Central memory CD4-positive, alpha-beta T cell (primary cell): ENCODE data around the gene VAV2.

Experiments
- DNase-seq: peaks from one replicate; pipeline ENCODE4 v3.0.0; 2022

Gene VAV2

GRCh38 chr9:133950192-133950591 lies 41.9 kb downstream of the VAV2 start:
- DNase-seq: no peak

GRCh38 chr9:133949486-133950061 lies 42.5 kb downstream of the VAV2 start:
- DNase-seq: no peak

DNA sequence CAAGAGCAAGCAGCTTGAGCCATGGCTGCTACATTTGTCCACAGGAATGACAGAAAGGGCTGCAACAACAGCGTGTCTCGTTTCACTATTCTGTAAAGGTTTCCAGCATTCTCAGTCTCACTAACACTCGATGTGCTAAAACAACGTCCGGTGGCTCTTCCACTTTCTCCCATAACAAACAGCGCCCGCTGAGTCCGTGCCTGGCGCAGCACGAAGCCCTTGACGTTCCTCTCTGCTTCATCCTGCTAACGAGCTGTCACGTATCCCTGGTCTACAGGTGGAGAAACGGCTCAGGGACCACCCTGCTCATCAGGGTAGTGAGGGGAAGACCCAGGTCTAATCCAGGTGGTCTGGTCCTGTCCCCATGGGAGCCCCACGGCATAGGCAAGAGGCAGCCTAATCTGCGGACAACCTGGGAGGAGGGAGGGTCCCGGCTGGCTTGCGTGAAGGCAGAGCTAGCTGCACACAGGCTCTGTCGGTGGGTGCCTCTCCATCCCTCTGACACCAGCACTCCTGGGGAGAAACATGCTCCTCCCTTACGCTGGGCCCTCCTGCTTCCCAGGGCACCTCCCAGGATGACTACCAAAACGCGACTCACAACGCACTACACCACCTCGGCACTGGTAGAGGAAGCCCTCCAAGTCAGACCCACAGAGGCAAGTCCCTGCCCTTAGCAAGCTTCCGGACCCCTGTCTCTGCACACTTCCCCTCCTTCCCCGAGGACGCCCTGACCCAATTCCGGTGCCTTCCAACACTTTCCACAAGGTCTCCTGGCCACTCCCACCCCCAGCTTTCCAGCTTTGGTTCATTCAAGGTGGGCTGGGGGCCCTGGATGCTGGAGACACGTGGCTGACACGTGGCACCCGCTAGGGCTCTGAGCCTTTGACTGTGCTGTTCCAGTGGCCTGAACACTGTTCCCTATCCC lies 43.3 kb downstream of the VAV2 start:
- DNase-seq: no peak

GRCh38 chr9:133948131-133948530 lies 44.0 kb downstream of the VAV2 start:
- no peak for DNase-seq

DNA sequence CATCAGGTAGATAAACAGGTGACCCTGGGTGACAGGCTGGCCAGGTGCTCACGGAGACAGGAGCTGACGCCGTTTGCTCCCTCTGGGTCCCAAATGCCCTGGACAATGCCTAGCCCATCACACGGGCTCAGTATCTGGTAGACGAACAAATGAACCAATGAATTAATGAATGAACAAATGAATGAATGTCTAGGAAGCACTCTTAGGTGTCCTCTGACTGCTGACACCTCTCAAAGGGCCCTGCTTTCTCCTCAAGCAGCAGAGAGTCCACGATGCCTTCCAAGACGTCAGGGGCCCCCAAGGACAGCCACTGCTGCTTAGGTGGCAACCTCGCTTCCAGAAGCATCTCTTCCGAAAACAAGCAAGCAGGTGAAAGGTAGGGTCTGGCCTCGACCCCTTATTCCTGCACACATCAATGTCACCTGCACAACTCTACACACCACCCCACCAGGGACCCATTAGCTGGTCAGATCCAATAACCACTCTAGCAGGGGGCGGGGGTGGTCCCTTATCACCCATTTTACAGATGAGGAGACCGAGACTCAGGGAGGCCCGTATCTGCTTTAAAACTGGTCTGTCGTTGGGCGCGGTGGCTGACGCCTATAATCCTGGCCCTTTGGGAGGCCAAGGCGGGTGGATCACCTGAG lies 45.2 kb downstream of the VAV2 start:
- no peak for DNase-seq

DNA sequence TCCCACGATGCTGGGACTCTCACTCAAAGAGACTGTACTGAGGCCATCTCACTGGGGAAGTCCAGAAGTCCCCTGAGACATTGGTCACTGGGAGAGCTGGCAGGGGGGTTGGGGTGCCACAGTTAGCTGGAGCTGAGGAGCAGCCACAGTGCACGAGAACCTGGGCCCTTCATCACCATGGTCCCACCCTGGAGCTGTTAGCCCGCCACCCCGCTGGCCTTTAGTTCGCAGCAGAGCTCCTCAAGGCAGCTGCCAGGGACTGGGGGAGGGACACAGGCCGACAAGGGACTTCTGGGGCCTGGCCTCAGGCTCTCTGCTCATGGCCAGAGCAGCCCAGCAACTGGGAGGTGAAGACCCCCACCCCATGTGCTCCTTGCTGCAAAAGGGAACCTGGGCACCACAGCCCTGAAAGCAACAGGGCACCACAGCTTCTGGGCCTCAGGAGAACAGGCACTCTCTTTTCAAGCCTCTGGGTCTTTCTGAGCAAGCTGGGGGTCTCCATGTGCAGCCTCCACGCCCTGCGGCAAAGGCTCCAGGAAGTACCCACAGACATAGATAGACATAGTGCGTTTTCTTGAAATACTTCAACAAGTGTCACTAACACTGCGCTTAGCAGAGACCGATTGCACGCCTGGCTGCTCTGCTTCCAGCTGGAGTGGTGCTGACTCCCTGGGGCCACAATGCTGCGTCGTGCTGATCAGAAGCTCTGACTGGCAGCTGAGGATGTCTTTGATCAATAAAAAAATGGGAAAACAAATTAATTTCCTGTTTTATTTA lies 46.0 kb downstream of the VAV2 start:
- DNase-seq: no peak

DNA sequence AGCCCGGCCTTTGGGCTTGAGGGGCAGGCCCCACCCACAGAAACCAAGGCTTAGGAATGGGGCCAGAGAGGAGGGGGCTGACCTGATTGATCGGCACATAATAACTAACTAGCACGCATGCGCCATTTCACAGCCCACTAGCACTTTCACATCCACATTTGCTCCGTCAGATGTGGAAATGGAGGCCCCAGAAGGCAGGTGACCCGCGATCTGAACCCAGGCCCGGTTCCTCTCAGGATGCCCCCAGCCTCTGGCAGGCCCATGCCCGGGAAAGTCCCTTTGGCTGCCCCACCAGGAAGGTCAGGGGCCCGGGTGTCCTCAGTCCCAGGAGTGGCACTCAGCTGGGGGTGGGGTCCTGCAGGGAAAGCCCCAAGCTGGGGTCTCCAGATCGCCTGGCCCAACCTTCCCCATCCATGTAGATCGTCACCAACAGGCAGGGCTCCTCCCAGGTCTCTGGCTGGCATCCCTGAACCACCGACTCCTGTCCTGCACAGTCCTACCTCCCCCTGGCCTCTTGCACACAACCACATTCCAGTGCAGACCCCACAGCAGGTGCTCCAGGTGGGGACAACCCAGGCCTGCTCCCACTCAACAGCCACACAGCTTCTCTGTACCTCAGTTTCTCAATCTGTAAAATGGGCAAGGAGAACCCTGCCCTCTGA lies 46.7 kb downstream of the VAV2 start:
- no peak for DNase-seq

DNA sequence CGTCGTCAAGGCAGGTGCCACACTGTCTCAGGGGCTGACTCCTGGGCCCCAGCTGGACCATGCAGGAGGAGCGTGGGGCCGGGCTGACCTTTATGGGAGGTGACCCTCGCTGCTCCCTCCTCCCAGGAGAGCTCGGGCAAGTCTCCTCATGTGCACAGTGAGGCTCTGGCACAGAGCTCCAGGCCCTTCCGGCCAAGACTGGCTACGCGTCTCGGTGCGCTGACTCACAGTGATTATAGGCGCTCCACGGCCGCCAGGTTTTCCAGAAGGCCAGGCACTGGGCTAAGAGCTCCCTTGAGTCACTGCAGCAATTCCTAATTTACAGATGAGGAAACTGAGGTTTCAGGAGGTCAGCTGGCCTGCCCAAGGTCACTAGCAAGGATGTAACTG lies 47.4 kb downstream of the VAV2 start:
- DNase-seq: no peak

DNA sequence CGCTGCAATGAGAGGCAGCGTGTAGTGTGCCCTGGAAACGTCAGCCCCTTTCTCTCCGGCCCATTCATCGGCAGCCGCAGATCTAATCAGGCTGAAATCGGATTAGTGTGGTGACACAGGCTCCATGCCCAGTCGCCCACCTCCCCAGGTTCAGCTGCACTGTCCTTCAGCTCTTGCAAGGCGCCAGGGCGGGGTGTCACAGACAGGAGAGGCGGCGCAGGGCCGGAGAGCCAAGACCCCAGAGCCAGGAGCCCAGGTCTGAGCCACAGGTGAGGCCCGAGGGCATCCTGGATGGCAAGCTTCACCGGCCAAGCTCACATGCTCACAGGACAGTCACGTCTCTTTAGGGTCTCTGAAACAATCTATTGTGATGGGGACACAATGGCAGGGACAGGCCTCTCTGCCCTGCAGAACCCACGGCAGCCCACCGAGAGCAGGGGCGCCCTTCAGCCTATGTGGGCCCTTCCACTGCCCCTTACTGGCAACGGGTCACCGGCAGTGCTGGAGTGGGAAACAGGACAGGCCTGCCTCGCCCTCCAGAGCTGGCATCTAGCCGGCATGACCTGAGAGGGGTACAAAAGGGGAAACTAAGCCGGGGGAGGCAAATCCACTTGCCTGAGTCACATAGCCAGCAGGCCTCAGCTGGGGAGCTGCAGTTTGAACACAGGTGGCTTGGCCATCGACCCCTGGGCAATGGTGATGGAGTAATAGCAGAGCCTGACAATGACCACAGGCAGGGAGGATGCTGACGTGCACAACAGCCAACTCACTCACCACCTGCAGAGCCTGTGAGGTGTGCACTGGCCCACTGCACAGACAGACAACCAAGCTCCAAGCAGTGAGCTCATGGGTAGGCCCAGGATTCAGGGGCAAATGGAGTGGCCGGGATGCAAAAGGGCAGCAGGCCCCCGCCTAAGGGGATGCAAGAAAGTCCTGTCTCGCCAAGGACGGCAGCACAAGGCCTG lies 48.1 kb downstream of the VAV2 start:
- DNase-seq: no peak

DNA sequence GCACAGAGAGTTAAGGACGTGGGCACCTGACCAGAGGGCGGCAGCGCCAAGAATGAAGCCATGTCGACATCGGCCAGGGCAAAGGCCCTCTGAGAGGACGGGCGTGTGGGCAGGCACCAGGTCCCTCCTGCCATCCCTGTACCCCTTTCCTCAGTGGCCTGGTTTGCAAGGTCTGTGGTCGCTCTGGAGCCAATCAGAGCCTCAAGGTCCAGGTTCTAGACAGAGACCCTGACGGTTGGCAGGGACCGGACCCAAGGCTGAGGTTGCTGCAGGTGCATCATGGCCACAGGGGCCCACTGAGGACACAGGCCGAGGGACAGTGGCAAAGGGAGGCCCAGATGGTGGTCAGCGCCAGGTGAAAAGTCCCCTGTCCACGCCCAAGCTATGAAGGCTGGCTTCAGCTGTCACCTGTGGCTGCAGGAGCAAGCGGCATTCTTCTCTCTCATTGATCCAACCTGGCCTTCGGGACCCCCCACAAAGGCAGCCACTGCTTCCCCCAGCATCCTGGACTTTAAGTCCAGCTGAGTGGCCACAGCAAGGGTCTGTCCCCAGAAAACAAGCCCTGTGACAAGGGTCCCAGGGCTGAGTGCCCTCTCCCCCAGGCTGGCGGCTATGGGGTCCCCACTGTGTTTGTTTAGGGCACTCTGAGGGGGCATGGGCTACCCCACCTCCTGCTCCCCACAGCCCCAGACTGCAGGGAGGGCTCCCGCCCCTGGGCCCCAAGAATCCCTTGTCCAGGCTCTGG lies 48.9 kb downstream of the VAV2 start:
- no peak for DNase-seq

- DNase-seq: no peak
Measured at GRCh38 chr9:133942206-133942975, 49.7 kb downstream of the VAV2 start.

- DNase-seq: no peak
Measured at GRCh38 chr9:133939845-133940244, 52.3 kb downstream of the VAV2 start.

DNA sequence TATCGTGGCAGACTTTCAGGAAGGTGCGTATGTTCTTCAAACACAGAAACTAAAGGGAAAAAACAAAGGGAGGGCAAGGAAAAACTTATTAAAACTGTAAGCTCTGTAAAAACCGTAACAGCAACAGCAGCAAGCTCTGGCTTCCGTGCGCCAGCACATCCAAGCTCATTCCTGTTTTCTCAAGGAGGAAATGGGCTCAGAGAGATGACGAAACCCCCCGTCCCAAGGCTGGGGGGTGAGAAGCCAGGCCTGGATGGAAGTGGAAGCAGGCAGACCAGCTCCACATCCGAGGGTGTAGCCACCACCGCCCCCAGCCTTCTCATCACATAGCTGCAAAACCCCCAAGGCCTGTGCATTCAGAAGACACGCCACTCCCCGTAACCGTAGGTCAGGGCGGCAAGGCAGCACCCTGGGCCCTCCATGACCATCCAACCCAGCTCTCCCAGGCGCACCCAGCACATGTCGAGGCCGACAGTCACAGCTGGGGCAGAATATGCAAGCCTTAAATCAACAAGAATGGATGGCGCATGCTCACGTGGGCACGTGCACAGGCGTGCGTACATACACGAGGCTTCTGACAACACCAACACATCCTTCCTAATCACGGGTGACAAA lies 52.8 kb downstream of the VAV2 start:
- DNase-seq: no peak

DNA sequence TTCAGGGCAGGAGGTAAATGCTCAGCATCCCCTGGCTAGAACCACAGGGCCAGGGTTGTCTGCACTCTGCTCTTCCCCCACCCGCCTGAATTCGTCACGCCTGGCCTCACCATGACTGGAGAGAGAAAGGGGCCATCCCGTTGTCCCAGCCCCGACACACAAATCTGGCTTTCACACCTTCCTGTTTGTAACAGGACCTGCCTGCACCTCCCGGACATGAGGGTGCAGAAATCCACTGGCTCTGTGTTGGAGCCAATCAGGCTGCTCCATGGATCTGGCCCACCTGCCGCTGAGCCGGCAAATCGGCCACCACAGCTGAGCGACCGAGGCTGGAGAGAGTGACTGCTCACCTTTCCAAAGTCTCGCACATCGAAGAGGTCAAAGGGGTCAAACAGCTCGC lies 53.4 kb downstream of the VAV2 start:
- no peak for DNase-seq

DNA sequence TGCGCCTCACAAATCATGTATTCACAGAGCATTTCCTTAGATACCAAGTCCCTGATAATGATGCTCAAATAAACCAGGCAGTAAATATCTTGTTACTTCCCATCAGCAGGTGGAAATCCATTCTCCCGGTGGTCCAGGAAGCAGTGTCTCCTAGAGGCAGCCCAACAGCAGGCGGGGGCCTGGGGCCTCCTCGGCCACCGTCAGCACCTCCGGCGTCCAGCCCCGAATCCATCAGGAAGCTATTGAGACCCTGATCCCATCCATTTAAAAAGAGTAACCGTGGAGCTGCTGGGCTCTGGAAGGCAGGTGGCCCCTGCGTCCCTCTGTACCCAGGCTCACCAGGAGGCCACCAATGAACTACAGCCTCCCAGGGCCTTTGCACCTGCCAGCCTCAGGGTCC lies 54.0 kb downstream of the VAV2 start:
- DNase-seq: no peak

- no peak for DNase-seq
Measured at GRCh38 chr9:133937120-133937519, 55.0 kb downstream of the VAV2 start.

- no peak for DNase-seq
Measured at GRCh38 chr9:133935328-133936005, 56.7 kb downstream of the VAV2 start.

DNA sequence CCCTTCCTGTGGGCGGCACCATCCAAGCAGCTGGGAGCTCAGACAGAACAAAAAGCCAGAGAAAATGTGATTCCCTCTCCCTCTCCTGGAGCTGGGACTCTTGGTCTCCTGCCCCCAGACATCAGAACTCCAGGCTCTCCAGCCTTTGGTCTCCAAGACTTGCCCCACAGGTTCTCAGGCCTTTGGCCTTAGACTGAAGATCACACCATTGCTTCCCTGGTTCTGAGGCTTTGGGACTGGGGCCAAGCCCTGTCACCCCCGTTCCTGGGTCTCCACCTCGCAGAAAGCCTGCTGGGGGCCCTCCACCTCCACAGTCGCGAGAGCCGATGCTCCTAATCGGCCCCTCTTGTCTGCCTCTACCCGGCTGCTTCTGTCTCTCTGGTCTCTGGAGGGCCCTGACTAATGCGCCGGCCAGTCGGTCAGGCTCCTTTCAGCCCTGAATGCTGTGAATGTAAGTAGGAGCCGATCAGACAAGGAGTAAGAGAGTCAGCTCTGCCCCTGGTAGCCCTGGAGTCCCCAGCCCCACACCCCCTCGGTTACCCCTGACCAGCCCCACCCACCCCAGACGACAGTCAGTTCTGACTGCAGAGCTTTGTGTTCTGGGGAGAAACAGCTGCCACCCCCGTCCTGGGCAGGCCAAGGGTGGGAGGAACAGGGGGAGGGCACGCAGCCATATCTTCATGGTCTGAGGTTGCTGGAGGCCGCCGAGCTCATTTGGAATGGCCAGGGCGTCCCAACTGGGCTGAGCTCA lies 57.5 kb downstream of the VAV2 start:
- no peak for DNase-seq
